GM21381 (cell line): ENCODE results near the gene CCDC17.
"Not testable (repeated sequence)": the region's sequence is repeated elsewhere in the genome, so short reads cannot be mapped to it uniquely, and the experiment has no call there.

ENCODE experiments used
- ATAC-seq: cut with Tn5 transposase; IDR thresholded peaks from one replicate; pipeline ENCODE4 v1.9.1; 2021; ENCODE audit warnings: mild to moderate bottlenecking, moderate library complexity; ENCODE audit not compliant: unreplicated experiment

Gene CCDC17

DNA sequence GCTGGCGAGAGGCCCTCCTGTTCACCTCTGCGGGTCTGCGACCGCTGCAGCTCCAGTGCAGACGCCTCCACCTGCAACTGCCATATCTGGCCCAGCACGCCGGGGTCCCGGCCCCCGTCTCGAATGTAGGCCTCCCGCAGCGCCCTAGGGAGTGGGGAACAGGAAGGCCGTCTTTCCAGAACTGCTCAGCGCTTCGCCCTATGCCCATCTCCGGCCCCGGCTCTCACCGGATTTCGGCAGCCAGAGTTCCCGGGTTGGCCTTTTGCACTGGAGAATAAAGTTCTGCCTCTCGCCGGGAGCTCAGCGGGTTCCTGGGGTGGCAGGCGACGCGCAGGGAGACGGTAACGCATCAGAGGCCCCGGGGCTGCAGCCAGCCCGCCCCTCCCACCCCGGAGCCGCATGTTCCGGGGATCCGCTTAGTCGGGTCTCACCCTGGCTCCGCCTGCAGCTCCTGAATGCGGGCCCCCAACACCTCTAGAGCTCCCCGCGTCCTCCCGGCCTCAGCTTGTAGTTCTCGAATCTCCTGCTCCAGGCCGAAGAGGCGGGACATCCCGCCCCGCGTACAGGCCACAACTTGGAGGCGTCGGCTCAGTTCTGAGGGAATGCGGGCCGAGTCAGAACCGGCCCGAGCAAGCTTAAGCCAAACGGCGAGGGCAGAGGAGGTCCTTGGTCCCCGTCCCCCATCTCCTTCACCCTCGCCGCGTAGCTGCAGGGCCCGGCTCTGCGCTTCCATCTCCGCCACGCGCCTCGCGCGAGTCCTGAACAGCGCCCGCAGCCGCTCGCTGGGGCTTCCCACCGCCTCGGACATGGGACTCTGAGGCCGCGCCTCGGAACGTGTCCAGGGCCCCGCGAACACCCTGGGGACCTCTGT, 1.1 kb downstream of the CCDC17 start:
- no peak for ATAC-seq

DNA sequence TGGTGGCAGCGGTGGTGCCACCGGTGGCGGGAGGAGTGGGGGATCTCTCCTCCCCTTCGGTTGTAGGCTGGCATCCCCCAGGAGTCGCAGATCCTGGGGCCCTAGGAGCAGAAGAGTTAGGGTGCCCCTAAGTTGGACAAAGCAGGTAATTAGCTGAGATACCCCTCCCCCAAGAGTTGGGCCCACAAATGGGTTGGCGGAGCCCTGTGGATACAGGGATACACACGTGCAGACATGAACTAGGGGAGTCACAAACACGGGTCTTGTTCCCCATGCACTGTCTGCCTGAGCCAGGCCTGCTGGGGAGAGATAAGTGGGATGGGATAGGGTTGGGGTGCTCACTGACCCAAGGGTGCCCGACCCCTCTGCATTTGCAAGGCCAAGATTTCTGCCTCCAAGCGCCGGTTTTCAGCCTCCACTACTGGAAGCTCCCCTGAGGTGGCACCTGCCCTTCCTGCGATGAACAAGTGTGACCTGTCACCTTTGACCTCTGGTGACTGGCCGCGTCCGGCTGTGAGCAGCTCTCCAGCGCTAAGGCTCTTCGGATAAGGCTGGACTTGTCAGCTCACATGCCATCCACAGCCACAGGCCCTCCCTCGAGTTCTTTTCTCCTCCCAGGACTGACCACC, 1.8 kb downstream of the CCDC17 start:
- ATAC-seq, result no peak

DNA sequence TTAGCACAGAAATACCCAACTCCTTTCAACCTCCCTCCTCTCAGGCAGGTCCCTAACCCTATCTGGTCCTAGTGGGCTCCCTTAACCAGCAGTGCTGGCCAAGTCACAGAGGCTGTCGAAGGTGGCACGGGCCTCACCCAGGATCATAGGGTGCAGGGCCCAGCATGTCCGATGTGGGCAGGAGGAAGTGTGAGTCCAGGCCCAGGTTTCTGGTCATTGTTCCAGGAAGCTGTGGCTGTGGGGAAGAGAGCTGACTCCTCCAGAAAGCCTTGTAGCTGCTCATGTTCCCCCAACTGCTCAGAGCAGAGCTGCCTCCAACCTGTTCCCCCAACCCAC, 2.4 kb downstream of the CCDC17 start:
- ATAC-seq, result no peak

DNA sequence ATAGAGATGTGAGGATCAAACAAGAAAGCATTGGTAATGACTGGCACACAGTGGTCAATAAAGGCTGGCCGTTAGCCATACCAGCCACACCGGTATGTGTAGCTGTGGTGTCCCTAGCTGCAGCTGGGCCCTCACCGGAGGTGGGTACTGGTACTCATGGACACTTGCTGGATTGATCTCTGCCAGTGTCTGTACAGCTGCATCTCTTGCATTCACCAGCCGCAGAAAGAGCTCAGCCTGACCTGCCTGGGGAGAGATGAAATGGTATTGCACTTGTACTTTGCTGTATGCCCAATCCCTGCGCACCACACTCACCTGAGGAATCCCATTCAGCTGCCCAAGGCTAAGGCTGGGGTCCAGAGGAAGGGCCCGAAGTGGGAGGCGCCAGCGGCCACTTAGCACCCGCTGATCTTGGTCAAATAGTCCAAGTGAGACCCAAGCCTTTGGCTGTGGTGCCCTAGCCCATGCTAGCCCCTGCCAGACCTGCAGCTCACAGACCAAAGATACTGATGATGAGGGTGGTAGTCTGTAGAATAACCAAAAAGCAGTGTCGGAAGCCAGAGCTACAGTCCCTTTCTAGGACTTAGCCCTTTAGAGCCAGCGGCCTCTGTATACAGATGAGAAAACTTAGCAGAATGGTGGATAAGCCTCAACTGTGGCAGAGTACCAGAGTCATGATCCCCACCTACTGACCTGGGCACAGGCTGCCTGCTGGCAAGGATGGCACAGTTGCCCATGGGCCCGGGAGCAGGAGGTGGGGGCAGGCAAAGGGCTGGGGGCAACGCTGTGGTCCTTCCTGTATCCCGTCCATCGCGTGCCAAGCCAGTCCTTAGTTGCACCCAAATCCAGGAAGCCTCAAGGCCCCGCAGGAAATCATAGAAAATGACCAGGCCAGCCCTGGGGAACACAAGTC, 3.0 kb downstream of the CCDC17 start:
- no peak for ATAC-seq

DNA sequence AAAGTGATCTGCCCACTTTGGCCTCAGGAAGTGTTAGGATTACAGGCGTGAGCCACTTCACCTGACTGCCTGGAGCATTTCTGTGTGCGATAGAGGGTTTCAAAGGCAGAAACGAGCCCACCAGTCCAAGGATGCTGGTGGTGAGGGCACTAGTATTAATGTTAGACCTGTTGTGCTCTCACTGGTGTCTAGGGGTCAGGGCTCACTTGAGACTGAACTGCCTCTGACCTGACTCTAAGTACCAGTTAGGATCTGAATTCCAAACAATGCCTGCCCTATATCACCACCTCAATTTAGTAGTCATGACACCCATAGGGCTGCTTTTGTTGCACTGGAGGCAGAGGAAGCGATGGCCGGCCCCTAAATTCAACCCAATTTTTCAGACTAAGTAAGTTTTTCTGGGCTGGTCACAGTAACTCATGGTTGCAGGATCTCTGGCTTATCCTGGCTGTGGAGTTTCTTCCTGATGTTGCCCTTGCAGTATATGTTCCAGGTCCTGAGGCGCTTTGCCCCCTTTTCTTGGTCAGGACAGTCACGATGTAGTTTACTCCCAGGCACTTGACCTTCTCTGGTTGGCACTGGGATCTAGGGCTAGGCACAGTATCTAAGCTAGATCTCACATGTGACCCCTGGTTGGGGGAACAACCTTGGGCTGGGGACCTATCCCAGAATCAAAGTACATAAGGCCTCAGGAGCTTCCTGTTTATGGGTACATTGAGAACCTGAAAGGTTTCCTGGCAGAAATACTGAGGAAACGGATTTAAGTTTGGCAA, 4.5 kb downstream of the CCDC17 start:
- no peak for ATAC-seq

DNA sequence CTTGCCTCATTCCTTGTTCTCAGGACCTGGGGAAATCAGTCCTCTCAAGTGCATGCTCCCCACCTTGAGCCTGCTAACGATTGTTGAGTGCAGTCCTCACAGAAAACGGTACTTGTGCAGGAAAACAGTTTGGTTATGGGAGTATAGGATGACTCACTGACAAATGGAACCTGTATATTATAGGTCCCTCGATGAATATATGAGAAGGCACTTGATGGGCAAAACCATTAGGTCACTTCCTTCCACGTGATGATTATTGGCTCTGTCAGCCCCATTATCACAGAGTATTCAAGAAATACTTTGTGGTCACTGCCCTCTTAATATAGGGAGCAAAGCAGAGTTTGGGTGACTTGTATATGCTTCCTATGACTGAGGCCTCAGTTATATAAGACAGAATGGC, 6.2 kb downstream of the CCDC17 start:
- no peak for ATAC-seq

DNA sequence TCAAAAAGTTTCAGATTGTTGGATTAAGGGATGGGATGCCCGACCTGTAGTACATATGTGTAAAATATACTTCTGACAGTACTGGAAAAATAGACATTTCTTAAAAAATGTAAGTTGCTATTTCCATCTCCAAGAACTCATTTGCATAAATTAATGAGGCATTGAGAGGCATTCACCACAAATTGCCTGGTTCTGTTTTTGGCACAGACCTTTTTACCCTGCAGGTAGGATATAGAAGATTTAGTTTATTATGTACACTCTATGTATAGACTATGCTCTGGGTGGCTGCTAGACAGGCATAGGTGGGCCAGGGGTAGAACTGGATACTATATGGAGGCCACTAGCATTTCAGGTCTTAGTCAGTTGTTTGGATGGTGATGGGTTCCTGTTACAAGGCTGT, 8.0 kb downstream of the CCDC17 start:
- no peak for ATAC-seq

DNA sequence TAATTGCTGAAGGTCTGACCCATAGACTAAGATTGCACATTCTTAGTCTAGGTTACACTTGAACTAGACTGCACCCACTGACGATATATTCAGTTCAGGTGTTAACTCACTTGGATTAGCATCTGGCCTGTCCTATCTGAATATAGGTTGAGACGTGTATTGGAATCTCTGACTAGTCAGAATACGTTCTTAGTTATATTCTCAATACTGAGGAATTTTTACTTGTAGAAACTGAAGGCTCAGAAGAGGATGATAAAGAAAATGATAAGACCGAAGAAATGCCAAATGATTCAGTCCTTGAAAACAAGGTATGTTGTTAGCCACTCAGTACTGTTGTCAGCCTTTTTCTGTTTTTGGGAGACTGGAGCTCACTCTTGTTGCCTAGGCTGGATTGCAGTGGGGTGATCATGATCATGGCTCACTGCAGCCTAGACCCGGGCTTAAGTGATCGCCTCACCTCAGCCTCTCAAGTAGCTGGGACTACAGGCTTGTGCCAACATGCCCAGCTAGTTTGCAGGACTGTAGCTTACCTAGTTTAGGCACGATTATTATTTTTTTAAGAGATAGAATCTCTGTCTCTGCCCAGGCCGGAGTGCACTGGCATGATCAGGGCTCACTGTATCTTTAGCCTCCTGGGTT, 10.8 kb downstream of the CCDC17 start:
- ATAC-seq, result no peak

DNA sequence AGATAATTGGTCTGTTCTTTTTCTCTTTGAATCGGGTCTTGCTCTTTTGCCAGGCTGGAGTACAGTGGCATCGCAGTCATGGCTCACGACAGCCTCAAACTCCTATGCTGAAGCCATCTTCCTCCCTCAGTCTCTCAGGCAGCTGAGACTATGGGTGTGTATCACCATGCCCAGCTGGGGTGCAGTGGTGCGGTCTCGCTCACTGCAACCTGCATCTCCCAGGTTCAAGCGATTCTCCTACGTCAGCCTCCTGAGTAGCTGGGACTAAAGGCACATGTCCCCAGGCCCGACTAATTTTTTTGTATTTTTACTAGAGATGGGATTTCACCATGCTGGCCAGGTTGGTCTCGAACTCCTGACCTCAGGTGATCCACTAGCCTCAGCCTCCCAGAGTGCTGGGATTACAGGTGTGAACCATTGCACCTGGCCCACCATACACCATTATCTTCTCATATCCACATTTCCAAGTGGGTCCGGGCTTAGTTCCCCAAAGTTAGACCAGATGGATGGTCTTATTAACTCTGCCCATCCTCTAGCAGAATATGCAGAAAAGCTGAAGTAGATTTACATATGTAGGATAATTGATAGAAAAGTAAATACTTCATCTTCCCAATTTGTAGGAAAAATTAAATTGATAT, 13.1 kb downstream of the CCDC17 start:
- no peak for ATAC-seq

DNA sequence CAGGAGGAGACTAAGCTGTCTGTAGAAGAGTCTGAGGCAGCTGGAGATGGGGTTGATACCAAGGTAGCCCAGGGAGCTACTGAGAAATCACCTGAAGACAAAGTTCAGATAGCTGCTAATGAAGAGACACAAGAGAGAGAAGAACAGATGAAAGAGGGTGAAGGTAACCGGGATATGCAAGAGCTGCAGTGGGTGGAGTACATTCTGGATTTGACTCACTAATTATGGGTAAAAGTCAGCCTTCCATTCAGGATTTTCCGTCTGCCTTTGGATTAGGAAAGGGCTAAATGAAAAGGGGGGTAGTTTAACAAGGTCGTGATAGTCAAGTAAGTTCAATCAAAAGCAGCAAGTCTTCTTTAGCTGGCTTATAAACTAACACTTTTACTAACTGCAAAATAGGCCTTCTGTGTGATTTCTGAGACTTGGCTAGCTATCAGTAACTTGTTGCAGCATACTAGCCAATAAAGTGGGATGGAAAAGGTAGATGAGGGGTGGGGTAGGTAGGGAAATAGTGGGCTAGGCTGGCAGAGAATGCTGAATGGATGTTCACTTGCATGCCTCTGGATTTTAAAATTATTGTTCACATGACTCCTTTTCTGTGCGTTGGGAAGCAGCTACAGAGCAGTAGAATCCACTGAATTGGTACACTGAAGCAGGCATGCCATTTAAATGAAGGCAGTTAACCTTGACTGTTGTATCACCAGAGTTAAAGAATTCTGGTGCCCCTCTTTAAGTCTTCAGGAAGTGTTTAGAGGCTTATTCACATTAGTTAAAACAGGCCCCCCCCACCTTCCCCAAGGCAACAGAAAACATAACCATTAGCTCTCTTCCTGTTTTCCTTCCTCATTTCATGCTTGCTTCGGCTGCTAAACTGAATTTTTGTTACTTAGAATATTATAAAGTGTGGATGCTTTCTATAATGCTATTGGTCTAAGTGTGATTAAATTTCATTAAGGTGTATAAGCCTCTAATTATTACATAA, 15.4 kb downstream of the CCDC17 start:
- ATAC-seq, result no peak

DNA sequence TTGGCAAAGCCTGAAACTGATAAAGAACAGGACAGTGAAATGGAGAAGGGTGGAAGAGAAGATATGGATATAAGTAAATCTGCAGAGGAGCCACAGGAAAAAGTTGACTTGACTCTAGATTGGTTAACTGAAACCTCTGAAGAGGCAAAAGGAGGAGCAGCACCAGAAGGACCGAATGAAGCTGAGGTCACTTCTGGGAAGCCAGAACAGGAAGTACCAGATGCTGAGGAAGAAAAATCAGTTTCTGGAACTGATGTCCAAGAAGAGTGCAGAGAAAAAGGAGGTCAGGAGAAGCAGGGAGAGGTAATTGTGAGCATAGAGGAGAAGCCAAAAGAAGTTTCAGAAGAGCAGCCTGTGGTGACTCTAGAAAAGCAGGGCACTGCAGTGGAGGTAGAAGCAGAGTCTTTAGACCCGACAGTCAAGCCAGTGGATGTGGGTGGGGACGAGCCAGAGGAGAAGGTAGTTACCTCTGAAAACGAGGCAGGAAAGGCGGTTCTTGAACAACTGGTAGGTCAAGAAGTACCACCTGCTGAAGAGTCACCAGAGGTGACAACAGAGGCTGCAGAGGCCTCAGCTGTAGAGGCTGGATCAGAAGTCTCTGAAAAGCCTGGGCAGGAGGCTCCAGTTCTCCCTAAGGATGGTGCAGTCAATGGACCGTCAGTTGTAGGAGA, 16.3 kb downstream of the CCDC17 start:
- ATAC-seq, result no peak

DNA sequence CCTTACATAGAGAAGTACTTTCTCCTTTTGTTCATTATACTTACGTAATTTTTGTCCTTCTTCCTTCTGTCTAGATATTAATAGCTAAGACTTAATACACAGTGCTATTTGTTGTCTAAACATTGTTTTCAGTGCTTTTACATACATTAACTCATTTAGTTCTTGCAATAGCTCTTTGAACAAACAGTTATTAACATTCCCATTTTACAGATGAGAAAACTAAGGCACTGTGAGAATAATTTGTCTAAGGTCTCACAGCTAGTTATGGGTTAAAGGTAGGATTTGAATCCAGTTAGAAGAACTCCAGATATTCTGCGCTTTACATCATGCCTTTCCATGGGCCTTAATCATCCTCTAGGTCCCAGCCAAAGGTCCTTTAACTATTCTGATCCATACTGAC, 19.6 kb downstream of the CCDC17 start:
- no peak for ATAC-seq

DNA sequence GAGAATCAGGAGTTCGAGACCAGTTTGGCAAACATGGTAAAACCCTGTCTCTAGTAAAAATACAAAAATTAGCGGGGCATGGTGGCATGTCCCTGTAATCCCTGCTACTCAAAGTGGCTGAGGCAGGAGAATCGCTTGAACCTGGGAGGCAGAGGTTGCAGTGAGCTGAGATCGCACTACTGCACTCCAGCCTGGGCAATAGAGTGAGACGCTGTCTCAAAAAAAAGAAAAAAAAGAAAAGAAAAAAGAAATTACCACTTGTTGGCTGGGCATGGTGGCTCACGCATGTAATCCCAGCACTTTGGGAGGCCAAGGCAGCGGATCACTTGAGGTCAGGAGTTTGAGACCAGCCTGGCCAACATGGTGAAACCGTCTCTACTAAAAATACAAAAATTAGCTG, 27.1 kb downstream of the CCDC17 start:
- not testable (repeated sequence) for ATAC-seq

DNA sequence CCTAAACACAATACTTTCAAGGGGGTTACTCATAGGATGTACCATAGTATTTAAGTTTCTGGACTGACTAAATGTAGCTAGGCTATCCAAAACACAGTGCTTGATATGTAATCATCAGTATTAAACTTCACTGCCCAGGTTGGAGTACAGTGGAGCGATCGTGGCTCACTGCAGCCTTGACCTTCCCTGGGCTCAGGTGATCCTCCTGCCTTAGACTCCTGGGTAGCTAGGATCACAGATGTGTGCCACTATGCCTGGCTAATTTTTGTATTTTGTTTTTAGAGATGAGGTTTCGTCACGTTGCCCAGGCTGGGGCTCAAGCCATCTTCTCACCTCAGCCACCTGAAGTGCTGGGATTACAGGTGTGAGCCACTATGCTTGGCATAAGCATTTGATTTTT, 29.4 kb downstream of the CCDC17 start:
- no peak for ATAC-seq

DNA sequence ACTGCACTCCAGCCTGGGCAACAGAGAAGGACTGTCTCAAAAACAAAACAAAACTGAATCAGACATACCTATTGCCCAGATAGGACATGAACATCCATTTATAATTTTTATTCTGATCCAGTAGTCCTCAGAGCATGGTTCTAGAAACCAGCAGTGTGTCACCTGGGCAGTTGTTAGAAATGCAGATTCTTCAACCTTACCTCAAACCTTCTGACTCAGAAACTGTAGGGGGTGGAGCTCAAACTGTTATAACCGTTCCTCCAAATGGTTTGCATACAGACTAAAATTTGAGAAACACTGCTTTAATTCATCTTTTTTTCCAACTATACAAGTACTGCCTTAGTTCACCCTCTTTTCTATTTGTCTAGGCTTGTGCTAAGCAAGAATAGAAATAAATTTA, 34.0 kb downstream of the CCDC17 start:
- no peak for ATAC-seq

DNA sequence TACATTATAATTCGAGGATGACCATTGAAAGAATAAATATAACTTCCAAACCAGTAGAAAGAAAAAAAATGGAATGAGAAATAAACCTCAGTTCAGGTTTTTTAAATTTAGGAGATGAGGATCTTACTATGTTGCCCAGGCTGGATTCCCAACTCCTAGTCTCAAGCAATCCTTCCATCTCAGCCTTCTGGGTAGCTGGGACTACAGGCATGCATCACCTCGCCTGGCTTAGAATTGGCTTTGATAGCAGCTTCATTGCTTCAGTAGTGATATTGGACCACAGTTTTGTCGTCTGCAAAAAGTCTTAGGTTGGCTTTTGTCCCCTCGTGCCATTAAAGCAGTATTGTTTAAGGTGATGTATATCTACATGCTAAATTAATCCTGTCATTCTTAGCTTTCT, 37.1 kb downstream of the CCDC17 start:
- no peak for ATAC-seq

DNA sequence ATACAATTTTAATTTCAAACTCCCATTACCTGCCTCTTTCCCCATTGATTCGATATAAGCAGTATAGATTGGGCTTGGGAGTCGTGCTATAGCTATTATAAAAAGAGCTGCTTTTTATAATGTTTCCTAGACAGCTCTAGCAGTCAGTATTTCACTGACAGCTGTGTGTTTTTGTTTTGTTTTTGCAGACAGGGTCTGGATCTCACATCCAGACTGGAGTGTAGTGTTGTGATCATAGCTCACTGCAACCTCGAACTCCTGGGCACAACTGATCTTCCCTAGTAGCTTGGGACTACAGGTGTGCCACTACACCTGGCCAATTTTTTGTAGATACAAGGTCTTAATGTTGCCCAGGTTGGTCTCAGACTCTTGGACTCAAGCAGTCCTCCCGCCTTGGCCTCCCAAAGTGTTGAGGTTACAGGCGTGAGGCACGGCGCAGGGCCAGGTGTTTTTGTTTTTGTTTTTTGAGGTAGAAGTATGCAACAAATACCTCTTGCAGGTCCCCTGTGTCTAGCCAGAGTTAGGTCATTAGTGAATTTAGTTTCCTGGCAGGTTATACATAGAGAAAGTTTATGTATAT, 38.3 kb downstream of the CCDC17 start:
- ATAC-seq, result no peak

DNA sequence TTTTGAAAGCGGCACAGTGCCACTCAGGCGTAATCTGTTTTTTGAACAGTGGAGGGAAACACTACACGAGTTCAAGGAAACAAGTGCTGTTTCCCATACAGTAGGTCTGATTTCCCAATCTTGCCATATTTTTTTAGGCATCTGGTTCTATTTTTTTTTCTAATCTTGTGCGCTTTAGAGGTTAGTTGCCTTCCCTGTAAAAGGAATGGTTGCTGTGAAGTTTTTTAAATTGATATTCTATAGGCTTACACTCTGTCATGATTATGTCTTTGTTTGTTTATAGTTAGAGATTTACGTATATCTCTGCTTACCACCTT, 38.8 kb downstream of the CCDC17 start:
- no peak for ATAC-seq
